Spleen (tissue), 11 donors: ENCODE data around the gene HTR4. TPM values are rescaled to one million over a fixed set of nuclear protein-coding genes. Genes with fewer than 3 reads are reported as not detected.

ENCODE experiments used
- DNase-seq: peaks from one replicate; pipeline ENCODE4 v3.0.0-alpha.2; 2020
- H3K27ac ChIP-seq, 8 donors: fragments of 200-600 bp; sonication (generic) in 7 of 8; 1 replicate in 4 of 8; 2 replicates in 4 of 8; pipeline versions ENCODE4 v1.5.0 to v1.8.0; 2016 to 2021; ENCODE audit warnings: inconsistent platforms in 4 of 8, mild to moderate bottlenecking in 4 of 8, moderate library complexity in 1 of 8
- H3K27me3 ChIP-seq, 7 donors: fragments of 200-600 bp; sonication (generic) in 6 of 7; replicated peaks in 1 of 7; 1 replicate in 4 of 7; 2 replicates in 3 of 7; pipeline versions ENCODE4 v1.5.0 to v1.8.0; 2016 to 2021; ENCODE audit warnings: inconsistent platforms in 3 of 7, mild to moderate bottlenecking in 1 of 7
- H3K36me3 ChIP-seq, 6 donors: fragments of 200-600 bp; sonication (generic) in 5 of 6; 1 replicate in 4 of 6; 2 replicates in 2 of 6; pipeline versions ENCODE4 v1.5.0 to v1.8.0; 2016 to 2021; ENCODE audit warnings: inconsistent platforms in 2 of 6
- H3K4me1 ChIP-seq, 6 donors: fragments of 200-600 bp; sonication (generic) in 5 of 6; 1 replicate in 3 of 6; 2 replicates in 3 of 6; pipeline versions ENCODE4 v1.5.0 to v1.8.0; 2016 to 2021; ENCODE audit warnings: inconsistent platforms in 3 of 6
- H3K4me3 ChIP-seq, 8 donors: fragments of 200-600 bp; sonication (generic) in 7 of 8; 1 replicate in 4 of 8; 2 replicates in 4 of 8; pipeline versions ENCODE4 v1.5.0 to v1.8.0; 2016 to 2021; ENCODE audit warnings: inconsistent platforms in 4 of 8, mild to moderate bottlenecking in 4 of 8, moderate library complexity in 2 of 8
- H3K9me3 ChIP-seq, 8 donors: fragments of 200-600 bp; sonication (generic) in 7 of 8; 1 replicate in 4 of 8; 2 replicates in 4 of 8; pipeline versions ENCODE4 v1.5.0 to v1.8.0; 2016 to 2021; ENCODE audit warnings: inconsistent platforms in 4 of 8
- CTCF ChIP-seq, 11 experiments: fragments of 200-600 bp in 7 of 11; fragments of 450-650 bp in 4 of 11; sonication (generic) in 4 of 11; IDR thresholded peaks in 8 of 11; conservative IDR thresholded peaks in 3 of 11; 1 replicate in 7 of 11; 2 replicates in 4 of 11; pipeline versions ENCODE4 v1.4.0 to v1.8.0; 2016 to 2021; ENCODE audit warnings: antibody characterized with exemption in 11 of 11, inconsistent platforms in 4 of 11, mild to moderate bottlenecking in 1 of 11
- POLR2A ChIP-seq, 3 donors: fragments of 450-650 bp; IDR thresholded peaks; one replicate each; pipeline ENCODE4 v1.5.1; 2017; ENCODE audit warnings: antibody characterized with exemption in 3 of 3, mild to moderate bottlenecking in 1 of 3
- POLR2AphosphoS5 ChIP-seq, 3 donors: sonication (generic); formaldehyde crosslinking; IDR thresholded peaks; one replicate each; pipeline ENCODE4 v1.5.1; 2017; ENCODE audit warnings: antibody characterized with exemption in 3 of 3
- WGBS, 5 donors: extraction: QIAGEN DNeasy Blood & Tissue Kit in 3 of 5; methylation state at CpG; one replicate each; pipeline versions ENCODE4 v1.1.5 to v1.1.7; 2013 to 2018; 5-methylcytosine and 5-hydroxymethylcytosine counted together
- intact Hi-C: fragments of 100-400 bp; cut with DNase I; formaldehyde crosslinking; loops from one replicate; pipeline ENCODE4 v1.15.0; 2023; ENCODE audit warnings: low total_unique reads
- polyA plus RNA-seq, 3 donors: library from polyadenylated mRNA; stranded (reverse); fragments of 200-250 nt; gene quantifications; one replicate each; pipeline ENCODE4 v1.2.1, GENCODE V29; 2013
- total RNA-seq, 7 donors: library from RNA; depleted of rRNA in 3 of 7; stranded (reverse); fragments of >200 nt in 3 of 7; fragmentation: NEBNext Ultra II Directional in 4 of 7; extraction: Animal tissue kit (Norgen Biotek cat#: 25700) in 4 of 7; gene quantifications; one replicate each; pipeline versions ENCODE4 v1.1.0 to v1.2.1, GENCODE V29; 2016 to 2021
- donor health status: healthy with polysubstance abuse.
- donor health status: DM: no; HTN: no; CAD: no; lungs with moderate emphysema.
- donor health status: DM: no; HTN: no; CAD: no.
- donor health status: Bipolar disorder and iron deficiency.
- donor health status: healthy.
- donor health status: DM: no; HTN: no; CAD: no.
- donor health status: DM: yes; HTN: yes; CAD: no.

HTR4 gene
- total and polyA plus RNA-seq, 10 donors: 0.03 to 0.79 (median 0.41) TPM; not detected in 5

- TF ChIP-seq POLR2AphosphoS5 (IDR thresholded peaks at IDR 0.05): no peak
- TF ChIP-seq CTCF (IDR thresholded peaks at IDR 0.05 in 8 of 11, conservative IDR thresholded peaks at IDR 0.05 in 3 of 11): no peak
- no peak for TF ChIP-seq POLR2A (IDR thresholded peaks at IDR 0.05)
- H3K27ac ChIP-seq: no peak overlapping the region
- WGBS, 5 donors: 70 to 81% (median 75%) methylated on average over 4 of the region's 4 CpGs
Observed at GRCh38 chr5:148615644-148616275, 38.6 kb downstream of the HTR4 start.

GRCh38 chr5:148607406-148607805, 46.9 kb downstream of the HTR4 start:
- TF ChIP-seq CTCF (IDR thresholded peaks at IDR 0.05 in 8 of 11, conservative IDR thresholded peaks at IDR 0.05 in 3 of 11) (no peak), POLR2A (IDR thresholded peaks at IDR 0.05) (no peak), POLR2AphosphoS5 (IDR thresholded peaks at IDR 0.05) (no peak)
- intact Hi-C loops: no loop called here

More at GRCh38 chr5:148615644-148616275, 38.6 kb downstream of the HTR4 start:
- H3K4me3 ChIP-seq: no peak overlapping the region
- no peaks in the 10 kb centered on the region for H3K9me3 ChIP-seq
- intact Hi-C loops: no loop called here
- peaks cover 0 to 2% (median 0%) of the 10 kb centered on the region in 6 donors for H3K4me1 ChIP-seq
- DNase-seq: no peak
- H3K27me3 ChIP-seq: no peaks in the 10 kb centered on the region
- no peaks in the 10 kb centered on the region for H3K36me3 ChIP-seq

GRCh38 chr5:148606296-148606695, 48.0 kb downstream of the HTR4 start:
- no peak for TF ChIP-seq POLR2AphosphoS5 (IDR thresholded peaks at IDR 0.05)
- Histone ChIP-seq H3K36me3 (no peaks in the 10 kb centered on the region), H3K4me3 (no peak overlapping the region), H3K27me3 (no peaks in the 10 kb centered on the region), H3K27ac (no peak overlapping the region), H3K4me1 (no peaks in the 10 kb centered on the region), H3K9me3 (no peaks in the 10 kb centered on the region)
- intact Hi-C loops: no loop called here
- DNase-seq: no peak

More at GRCh38 chr5:148607406-148607805, 46.9 kb downstream of the HTR4 start:
- Histone ChIP-seq H3K27me3 (no peaks in the 10 kb centered on the region), H3K4me3 (no peak overlapping the region), H3K9me3 (no peaks in the 10 kb centered on the region), H3K4me1 (no peaks in the 10 kb centered on the region), H3K36me3 (no peaks in the 10 kb centered on the region), H3K27ac (no peak overlapping the region)
- no peak for DNase-seq

GRCh38 chr5:148599187-148599586, 55.1 kb downstream of the HTR4 start:
- Histone ChIP-seq H3K27me3 (no peaks in the 10 kb centered on the region), H3K4me3 (no peak overlapping the region), H3K4me1 (no peaks in the 10 kb centered on the region), H3K36me3 (no peaks in the 10 kb centered on the region), H3K27ac (no peak overlapping the region), H3K9me3 (peaks cover 0 to 17% (median 10%) of the 10 kb centered on the region in 8 donors)
- DNase-seq: no peak
- no peak for TF ChIP-seq POLR2A (IDR thresholded peaks at IDR 0.05)
- TF ChIP-seq POLR2AphosphoS5 (IDR thresholded peaks at IDR 0.05): no peak
- WGBS, 5 donors: 85 to 100% (median 97%) methylated on average over 1 of the region's 1 CpG
- intact Hi-C loops: no loop called here

GRCh38 chr5:148595697-148596096, 58.6 kb downstream of the HTR4 start:
- no peaks in the 10 kb centered on the region for H3K36me3 ChIP-seq
- H3K4me1 ChIP-seq: no peaks in the 10 kb centered on the region
- H3K27me3 ChIP-seq: no peaks in the 10 kb centered on the region
- H3K27ac ChIP-seq: no peak overlapping the region
- TF ChIP-seq POLR2A (IDR thresholded peaks at IDR 0.05): no peak
- TF ChIP-seq POLR2AphosphoS5 (IDR thresholded peaks at IDR 0.05): no peak
- no peak for TF ChIP-seq CTCF (IDR thresholded peaks at IDR 0.05 in 8 of 11, conservative IDR thresholded peaks at IDR 0.05 in 3 of 11)
- peaks cover 0 to 17% (median 10%) of the 10 kb centered on the region in 8 donors for H3K9me3 ChIP-seq
- DNase-seq: no peak
- no peak overlapping the region for H3K4me3 ChIP-seq
- 91 to 98% (median 93%) methylated on average over 5 of the region's 5 CpGs for WGBS, 5 donors
- intact Hi-C loops: no loop called here
